ENCODE measurements around the gene NEAT1.

GRCh38 chr11:65390099-65390941, 32.3 kb upstream of the NEAT1 start:
- TF ChIP-seq ZNF274 (IDR thresholded peaks at IDR 0.05; ENCODE audit: borderline replicate concordance, extremely low read depth, low read length) (no peak), GABPA (IDR thresholded peaks at IDR 0.05; ENCODE audit: borderline replicate concordance, insufficient read depth, low read length) (no peak), EP300 (IDR thresholded peaks at IDR 0.05; ENCODE audit: borderline replicate concordance in 1 of 2, low read depth in 2 of 2, low read length in 2 of 2) (no peak), EZH2 (IDR thresholded peaks at IDR 0.05; ENCODE audit: low read depth, low read length, severe bottlenecking) (no peak), TAF1 (IDR thresholded peaks at IDR 0.05; ENCODE audit: low read depth, low read length) (no peak), RNF2 (IDR thresholded peaks at IDR 0.05; ENCODE audit: borderline replicate concordance, low read depth, low read length, missing control alignments, poor library complexity, severe bottlenecking) (no peak)
- TF ChIP-seq, protein P1, sequence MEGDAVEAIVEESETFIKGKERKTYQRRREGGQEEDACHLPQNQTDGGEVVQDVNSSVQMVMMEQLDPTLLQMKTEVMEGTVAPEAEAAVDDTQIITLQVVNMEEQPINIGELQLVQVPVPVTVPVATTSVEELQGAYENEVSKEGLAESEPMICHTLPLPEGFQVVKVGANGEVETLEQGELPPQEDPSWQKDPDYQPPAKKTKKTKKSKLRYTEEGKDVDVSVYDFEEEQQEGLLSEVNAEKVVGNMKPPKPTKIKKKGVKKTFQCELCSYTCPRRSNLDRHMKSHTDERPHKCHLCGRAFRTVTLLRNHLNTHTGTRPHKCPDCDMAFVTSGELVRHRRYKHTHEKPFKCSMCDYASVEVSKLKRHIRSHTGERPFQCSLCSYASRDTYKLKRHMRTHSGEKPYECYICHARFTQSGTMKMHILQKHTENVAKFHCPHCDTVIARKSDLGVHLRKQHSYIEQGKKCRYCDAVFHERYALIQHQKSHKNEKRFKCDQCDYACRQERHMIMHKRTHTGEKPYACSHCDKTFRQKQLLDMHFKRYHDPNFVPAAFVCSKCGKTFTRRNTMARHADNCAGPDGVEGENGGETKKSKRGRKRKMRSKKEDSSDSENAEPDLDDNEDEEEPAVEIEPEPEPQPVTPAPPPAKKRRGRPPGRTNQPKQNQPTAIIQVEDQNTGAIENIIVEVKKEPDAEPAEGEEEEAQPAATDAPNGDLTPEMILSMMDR (IDR thresholded peaks at IDR 0.05; ENCODE audit: control extremely low read depth in 1 of 3, insufficient read depth in 1 of 3, low read depth in 1 of 3, low read length in 3 of 3), result no peak

All from H1 (cell line).